ENCODE measurements around the gene SERP1. TPM values are rescaled to one million over a fixed set of nuclear protein-coding genes. Genes with fewer than 3 reads are reported as not detected.

Gene SERP1
- total RNA-seq, 2 donors from 2014 or later, result 212 to 239 TPM

DNA sequence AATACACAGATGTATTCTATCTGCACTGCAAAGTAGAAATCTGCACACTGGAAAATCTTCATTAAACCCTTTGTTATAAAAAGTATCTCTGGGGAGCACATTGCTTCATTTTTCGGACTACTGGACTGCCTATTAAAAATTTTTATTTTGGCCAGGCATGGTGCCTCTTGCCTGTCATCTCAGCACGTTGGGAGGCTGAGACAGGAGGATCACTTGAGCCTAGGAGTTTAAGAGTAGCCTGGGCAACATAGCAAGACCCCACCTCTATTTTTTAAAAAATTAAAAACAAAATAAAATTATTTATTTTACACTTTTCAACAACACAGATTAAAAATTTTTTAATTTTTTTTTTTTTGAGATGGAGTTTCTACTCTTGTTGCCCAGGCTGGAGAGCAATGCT, 6.0 kb downstream of the SERP1 start:
- TF ChIP-seq CTCF (IDR thresholded peaks at IDR 0.05), result no peak

GRCh38 chr3:150538324-150539208, 7.7 kb downstream of the SERP1 start:
- no peak for TF ChIP-seq CTCF (IDR thresholded peaks at IDR 0.05)
- DNase-seq (ENCODE audit: low spot score) (no peak), ATAC-seq (ENCODE audit: insufficient number of reproducible peaks, low FRiP score, low read depth) (no peak)
- no peak overlapping the region for H3K27ac ChIP-seq
- H3K9me3 ChIP-seq, result no peaks in the 10 kb centered on the region
- H3K4me3 ChIP-seq, result no peak overlapping the region
- H3K36me3 ChIP-seq, result peaks cover 8% of the 10 kb centered on the region
- H3K4me1 ChIP-seq (ENCODE audit: control insufficient read depth in 1 of 2, low read depth in 2 of 2), result peaks cover 11 to 17% of the 10 kb centered on the region in 2 donors
- no peaks in the 10 kb centered on the region for H3K27me3 ChIP-seq (replicated peaks; ENCODE audit: insufficient read depth)

More for the DNA sequence above, 6.0 kb downstream of the SERP1 start:
- Histone ChIP-seq H3K4me1 (ENCODE audit: control insufficient read depth in 1 of 2, low read depth in 2 of 2) (peaks cover 25 to 32% of the 10 kb centered on the region in 2 donors), H3K27ac (no peak overlapping the region), H3K9me3 (no peaks in the 10 kb centered on the region), H3K36me3 (peaks cover 8% of the 10 kb centered on the region), H3K27me3 (replicated peaks; ENCODE audit: insufficient read depth) (no peaks in the 10 kb centered on the region), H3K4me3 (no peak overlapping the region)
- no peak for ATAC-seq (ENCODE audit: insufficient number of reproducible peaks, low FRiP score, low read depth)
- no peak for DNase-seq (ENCODE audit: low spot score)

DNA sequence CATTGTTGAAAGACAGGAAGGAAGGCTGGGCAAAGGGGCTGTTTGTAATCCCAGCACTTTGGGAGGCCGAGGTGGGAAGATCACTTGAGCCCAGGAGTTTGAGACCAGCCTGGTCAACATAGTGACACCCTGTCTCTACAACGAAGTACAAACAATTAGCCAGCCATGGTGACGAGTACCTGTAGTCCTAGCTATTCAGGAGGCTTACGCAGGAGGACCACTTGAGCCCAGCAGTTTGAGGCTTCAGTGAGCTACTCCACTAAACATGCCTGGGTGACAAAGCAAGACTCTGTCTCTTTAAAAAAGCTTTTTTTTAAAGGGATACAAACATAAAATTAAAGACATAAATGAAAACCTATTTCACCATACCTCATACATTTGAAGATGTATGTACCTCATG, 11.1 kb downstream of the SERP1 start:
- Histone ChIP-seq H3K4me3 (no peak overlapping the region), H3K27me3 (replicated peaks; ENCODE audit: insufficient read depth) (no peaks in the 10 kb centered on the region), H3K9me3 (no peaks in the 10 kb centered on the region), H3K4me1 (ENCODE audit: control insufficient read depth in 1 of 2, low read depth in 2 of 2) (no peaks in the 10 kb centered on the region), H3K36me3 (no peaks in the 10 kb centered on the region), H3K27ac (no peak overlapping the region)
- DNase-seq (ENCODE audit: low spot score), result no peak
- TF ChIP-seq CTCF (IDR thresholded peaks at IDR 0.05), result no peak
- no peak for ATAC-seq (ENCODE audit: insufficient number of reproducible peaks, low FRiP score, low read depth)

DNA sequence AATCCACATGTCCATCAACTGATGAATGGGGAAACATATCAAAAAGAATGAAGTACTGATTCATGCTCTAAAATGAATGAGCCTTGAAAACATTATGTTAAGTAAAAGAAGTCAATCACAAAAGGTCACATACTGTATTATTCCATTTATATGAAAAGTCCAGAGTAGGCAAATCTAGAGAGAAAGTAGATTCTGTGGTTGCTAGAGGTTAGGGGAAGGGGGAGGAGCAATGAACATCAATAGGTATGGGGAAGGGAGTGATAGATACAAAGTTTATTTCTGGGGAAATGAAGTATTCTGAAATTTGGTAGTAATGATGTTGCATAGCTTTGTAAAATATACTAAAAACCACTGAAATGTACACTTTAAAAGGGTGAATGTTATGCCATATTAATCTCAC, 14.5 kb downstream of the SERP1 start:
- H3K27ac ChIP-seq, result no peak overlapping the region
- ATAC-seq (ENCODE audit: insufficient number of reproducible peaks, low FRiP score, low read depth) (no peak), DNase-seq (ENCODE audit: low spot score) (no peak)
- no peaks in the 10 kb centered on the region for H3K27me3 ChIP-seq (replicated peaks; ENCODE audit: insufficient read depth)
- no peak for TF ChIP-seq CTCF (IDR thresholded peaks at IDR 0.05)
- no peaks in the 10 kb centered on the region for H3K4me1 ChIP-seq (ENCODE audit: control insufficient read depth in 1 of 2, low read depth in 2 of 2)
- H3K9me3 ChIP-seq, result no peaks in the 10 kb centered on the region
- no peak overlapping the region for H3K4me3 ChIP-seq
- H3K36me3 ChIP-seq, result no peaks in the 10 kb centered on the region

GRCh38 chr3:150528354-150528797, 17.9 kb downstream of the SERP1 start:
- no peak overlapping the region for H3K4me3 ChIP-seq

More at GRCh38 chr3:150528354-150528797, 17.9 kb downstream of the SERP1 start:
- no peaks in the 10 kb centered on the region for H3K36me3 ChIP-seq
- H3K4me1 ChIP-seq (ENCODE audit: control insufficient read depth in 1 of 2, low read depth in 2 of 2), result no peaks in the 10 kb centered on the region
- no peak for TF ChIP-seq CTCF (IDR thresholded peaks at IDR 0.05)
- H3K9me3 ChIP-seq, result no peaks in the 10 kb centered on the region
- no peak overlapping the region for H3K27ac ChIP-seq
- H3K27me3 ChIP-seq (replicated peaks; ENCODE audit: insufficient read depth), result no peaks in the 10 kb centered on the region
- DNase-seq (ENCODE audit: low spot score) (no peak), ATAC-seq (ENCODE audit: insufficient number of reproducible peaks, low FRiP score, low read depth) (no peak)

All from thoracic aorta (tissue), 2 donors.